ENCODE data around the gene PPP1R3F. TPM values are rescaled to one million over a fixed set of nuclear protein-coding genes. Genes with fewer than 3 reads are reported as not detected.

The PPP1R3F gene
- total RNA-seq, 1 donor from 2014 or later = 7.4 TPM

- no peak for DNase-seq
- peak overlapping the region; percentile 71 for H3K27ac Mint-ChIP-seq
- peak overlapping the region; percentile 71 for H3K4me3 Mint-ChIP-seq
- H3K9me3 Mint-ChIP-seq = no peaks in the 10 kb centered on the region
- intact Hi-C loops (cut with micrococcal nuclease) = no loop called here
- H3K27me3 Mint-ChIP-seq = no peaks in the 10 kb centered on the region
- ATAC-seq (ENCODE audit: low read depth) = no peak
- CTCF ChIA-PET = no interaction called here
- no peak for TF ChIP-seq CTCF (IDR thresholded peaks at IDR 0.05)
- POLR2A ChIA-PET = interaction anchor here (1.2 kb wide), 1 partner anchor 80 kb away, joined by 3 read pairs; no protein-coding TSS in a partner anchor
- H3K4me1 Mint-ChIP-seq = peaks cover 49% of the 10 kb centered on the region
- H3K36me3 Mint-ChIP-seq (ENCODE audit: low read depth) = peaks cover 17% of the 10 kb centered on the region
These were observed 1.7 kb downstream of the PPP1R3F start for GRCh38 chrX:49271341-49271740.

GRCh38 chrX:49272421-49272820 lies 2.8 kb downstream of the PPP1R3F start:
- CTCF ChIA-PET = no interaction called here
- H3K36me3 Mint-ChIP-seq (ENCODE audit: low read depth) = peaks cover 17% of the 10 kb centered on the region
- H3K4me3 Mint-ChIP-seq = no peak overlapping the region
- intact Hi-C loops (cut with micrococcal nuclease) = no loop called here
- TF ChIP-seq CTCF (IDR thresholded peaks at IDR 0.05) = no peak
- DNase-seq = no peak
- ATAC-seq (ENCODE audit: low read depth) = no peak
- H3K9me3 Mint-ChIP-seq = no peaks in the 10 kb centered on the region
- POLR2A ChIA-PET = interaction anchor here (0.6 kb wide), 1 partner anchor 14 kb away, joined by 3 read pairs; no protein-coding TSS in a partner anchor
- H3K27me3 Mint-ChIP-seq = no peaks in the 10 kb centered on the region
- H3K27ac Mint-ChIP-seq = no peak overlapping the region
- H3K4me1 Mint-ChIP-seq = peaks cover 51% of the 10 kb centered on the region

- Mint-ChIP-seq H3K4me1 (peaks cover 54% of the 10 kb centered on the region), H3K9me3 (no peaks in the 10 kb centered on the region), H3K27me3 (no peaks in the 10 kb centered on the region), H3K36me3 (ENCODE audit: low read depth) (peaks cover 17% of the 10 kb centered on the region), H3K4me3 (no peak overlapping the region), H3K27ac (no peak overlapping the region)
- no peak for ATAC-seq (ENCODE audit: low read depth)
- ChIA-PET POLR2A (interaction anchor here (0.6 to 0.7 kb wide), 2 partner anchors 15 to 44 kb away, joined by 3 read pairs; no protein-coding TSS in a partner anchor), CTCF (no interaction called here)
- TF ChIP-seq CTCF (IDR thresholded peaks at IDR 0.05) = no peak
- DNase-seq = no peak
- intact Hi-C loops (cut with micrococcal nuclease) = no loop called here
These were observed 3.7 kb downstream of the PPP1R3F start for GRCh38 chrX:49273181-49273727.

GRCh38 chrX:49276207-49276606 lies 6.6 kb downstream of the PPP1R3F start:
- peaks cover 9% of the 10 kb centered on the region for H3K36me3 Mint-ChIP-seq (ENCODE audit: low read depth)
- no peaks in the 10 kb centered on the region for H3K9me3 Mint-ChIP-seq
- H3K27me3 Mint-ChIP-seq = no peaks in the 10 kb centered on the region
- ChIA-PET CTCF (no interaction called here), POLR2A (no interaction called here)
- no peak overlapping the region for H3K4me3 Mint-ChIP-seq
- H3K27ac Mint-ChIP-seq = no peak overlapping the region
- peaks cover 39% of the 10 kb centered on the region for H3K4me1 Mint-ChIP-seq
- no peak for DNase-seq
- intact Hi-C loops (cut with micrococcal nuclease) = no loop called here
- no peak for TF ChIP-seq CTCF (IDR thresholded peaks at IDR 0.05)
- no peak for ATAC-seq (ENCODE audit: low read depth)

- DNase-seq (no peak), ATAC-seq (ENCODE audit: low read depth) (no peak)
- Mint-ChIP-seq H3K27ac (no peak overlapping the region), H3K9me3 (no peaks in the 10 kb centered on the region), H3K27me3 (no peaks in the 10 kb centered on the region), H3K4me1 (peaks cover 33% of the 10 kb centered on the region), H3K4me3 (no peak overlapping the region), H3K36me3 (ENCODE audit: low read depth) (peaks cover 9% of the 10 kb centered on the region)
- CTCF ChIA-PET = no interaction called here
- no peak for TF ChIP-seq CTCF (IDR thresholded peaks at IDR 0.05)
- intact Hi-C loops (cut with micrococcal nuclease) = no loop called here
- POLR2A ChIA-PET = interaction anchor here (0.9 kb wide), 1 partner anchor 8 kb away, joined by 3 read pairs; the partner anchor contains the start of gene PPP1R3F
These were observed 7.3 kb downstream of the PPP1R3F start for GRCh38 chrX:49276671-49277534.
